ENCODE results near the gene EFTUD2. TPM values are rescaled to one million over a fixed set of nuclear protein-coding genes. Genes with fewer than 3 reads are reported as not detected.

EFTUD2 gene
- total and polyA plus RNA-seq, 2 donors from 2014 or later = 37.9 to 98.4 TPM

GRCh38 chr17:44915321-44915726 is 16.1 kb upstream of the EFTUD2 start, which contains the start of gene GFAP:
TSS of gene GFAP (minus strand) at chr17:44915500. CDS start at chr17:44915486, 14 bp downstream.
- Histone ChIP-seq H3K4me1 (ENCODE audit: control insufficient read depth in 2 of 3, insufficient read depth in 2 of 3, low read depth in 1 of 3, low read length in 3 of 3) (peaks cover 0 to 5% (median 0%) of the 10 kb centered on the region in 3 donors), H3K36me3 (ENCODE audit: control insufficient read depth in 2 of 3, insufficient read depth in 3 of 3, low read length in 3 of 3) (no peaks in the 10 kb centered on the region), H3K9ac (ENCODE audit: low read length in 3 of 3) (no peak within 1 kb of the TSS), H3K27ac (ENCODE audit: low read depth in 2 of 2, low read length in 2 of 2) (no peak within 1 kb of the TSS), H3K9me3 (ENCODE audit: control insufficient read depth in 2 of 3, insufficient read depth in 1 of 3, low read length in 3 of 3) (no peaks in the 10 kb centered on the region), H3K27me3 (ENCODE audit: control insufficient read depth, insufficient read depth, low read length) (no peaks in the 10 kb centered on the region), H3K4me3 (ENCODE audit: low read length in 3 of 3) (no peak within 1 kb of the TSS)
- TF ChIP-seq CTCF (IDR thresholded peaks at IDR 0.05; ENCODE audit: borderline replicate concordance, extremely low read depth, insufficient read depth) = no peak
- no peak for FAIRE-seq
- intact Hi-C loops (cut with DNase I) = loop anchor here (5.0 kb wide), 1 partner anchor 107 kb away; no protein-coding TSS in a partner anchor
- peak in 1 of 5 donors; percentile 36 for DNase-seq

- H3K27me3 ChIP-seq (ENCODE audit: control insufficient read depth, insufficient read depth, low read length) = no peaks in the 10 kb centered on the region
- DNase-seq = peak in 1 of 5 donors; percentile 33
- no peaks in the 10 kb centered on the region for H3K9me3 ChIP-seq (ENCODE audit: control insufficient read depth in 2 of 3, insufficient read depth in 1 of 3, low read length in 3 of 3)
- H3K9ac ChIP-seq (ENCODE audit: low read length in 3 of 3) = no peak overlapping the region
- no peak overlapping the region for H3K4me3 ChIP-seq (ENCODE audit: low read length in 3 of 3)
- peaks cover 0 to 5% (median 0%) of the 10 kb centered on the region in 3 donors for H3K4me1 ChIP-seq (ENCODE audit: control insufficient read depth in 2 of 3, insufficient read depth in 2 of 3, low read depth in 1 of 3, low read length in 3 of 3)
- H3K27ac ChIP-seq (ENCODE audit: low read depth in 2 of 2, low read length in 2 of 2) = no peak overlapping the region
- H3K36me3 ChIP-seq (ENCODE audit: control insufficient read depth in 2 of 3, insufficient read depth in 3 of 3, low read length in 3 of 3) = no peaks in the 10 kb centered on the region
- intact Hi-C loops (cut with DNase I) = loop anchor here (5.0 kb wide), 1 partner anchor 108 kb away; no protein-coding TSS in a partner anchor
- TF ChIP-seq CTCF (IDR thresholded peaks at IDR 0.05; ENCODE audit: borderline replicate concordance, extremely low read depth, insufficient read depth) = no peak
- no peak for FAIRE-seq
Observed at GRCh38 chr17:44914698-44915271, 15.5 kb upstream of the EFTUD2 start.

GRCh38 chr17:44914148-44914547 is 14.9 kb upstream of the EFTUD2 start:
- Histone ChIP-seq H3K4me1 (ENCODE audit: control insufficient read depth in 2 of 3, insufficient read depth in 2 of 3, low read depth in 1 of 3, low read length in 3 of 3) (peaks cover 0 to 5% (median 0%) of the 10 kb centered on the region in 3 donors), H3K36me3 (ENCODE audit: control insufficient read depth in 2 of 3, insufficient read depth in 3 of 3, low read length in 3 of 3) (no peaks in the 10 kb centered on the region), H3K9ac (ENCODE audit: low read length in 3 of 3) (no peak overlapping the region), H3K27ac (ENCODE audit: low read depth in 2 of 2, low read length in 2 of 2) (no peak overlapping the region), H3K9me3 (ENCODE audit: control insufficient read depth in 2 of 3, insufficient read depth in 1 of 3, low read length in 3 of 3) (no peaks in the 10 kb centered on the region), H3K4me3 (ENCODE audit: low read length in 3 of 3) (no peak overlapping the region), H3K27me3 (ENCODE audit: control insufficient read depth, insufficient read depth, low read length) (no peaks in the 10 kb centered on the region)
- TF ChIP-seq CTCF (IDR thresholded peaks at IDR 0.05; ENCODE audit: borderline replicate concordance, extremely low read depth, insufficient read depth) = no peak
- intact Hi-C loops (cut with DNase I) = no loop called here
- FAIRE-seq = no peak
- DNase-seq = peak in 2 of 5 donors; percentile 23 to 39

All from kidney (tissue), 14 donors.